ENCODE results near the gene JPT1.

DNA sequence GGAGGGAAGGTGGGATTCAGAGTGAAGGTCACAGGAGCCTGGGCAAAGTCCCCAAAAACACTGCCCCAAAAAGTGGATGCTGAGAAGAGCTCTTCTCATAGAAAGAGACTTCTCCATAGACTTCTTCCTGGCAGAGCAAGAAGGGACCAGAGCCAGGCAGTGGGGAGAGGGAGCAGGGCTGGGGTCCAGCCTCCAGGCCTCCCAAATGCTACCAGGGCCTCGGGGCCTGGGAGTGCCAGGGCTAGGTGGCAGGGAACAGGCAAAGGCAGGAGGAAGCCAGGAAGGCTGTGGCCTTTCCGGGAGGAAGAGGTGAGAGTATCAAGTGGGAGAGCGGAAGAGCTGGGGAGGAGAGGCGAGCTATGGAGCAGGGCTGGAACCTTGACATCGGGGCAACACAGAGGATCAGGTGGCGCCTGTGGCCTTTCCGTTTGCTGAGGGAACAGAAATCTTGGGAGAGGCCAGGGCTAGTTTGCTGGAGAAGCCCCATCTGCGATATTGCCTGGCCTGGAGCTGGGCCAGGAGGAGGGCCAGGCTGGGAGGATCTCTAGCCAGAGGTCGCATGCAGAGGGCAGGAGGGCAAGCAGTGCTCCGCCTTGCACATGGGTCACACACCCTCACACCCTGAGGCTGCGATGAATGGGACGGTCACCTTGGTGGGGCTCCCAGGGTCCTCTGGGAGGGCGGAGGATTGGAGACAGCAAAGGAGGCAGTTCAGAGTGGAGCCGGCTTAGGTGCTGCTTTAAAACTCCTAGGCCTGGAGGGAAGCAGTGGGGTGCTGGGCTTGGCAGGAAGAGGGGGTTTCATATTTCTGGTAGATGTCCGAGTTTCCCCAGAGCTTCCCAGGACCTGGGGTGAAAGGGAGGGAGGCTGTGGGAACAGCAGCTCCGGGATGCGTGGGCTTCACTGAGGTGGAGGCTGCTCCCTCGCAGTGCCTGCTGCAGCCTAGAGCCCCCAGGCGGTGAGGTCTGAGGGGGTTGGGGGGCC, 63.1 kb downstream of the JPT1 start:
- TF ChIP-seq EP300 (IDR thresholded peaks at IDR 0.05) (peak in 1 of 2 donors; percentile 4), POLR2A (IDR thresholded peaks at IDR 0.05) (no peak)
- TF ChIP-seq, protein P1, sequence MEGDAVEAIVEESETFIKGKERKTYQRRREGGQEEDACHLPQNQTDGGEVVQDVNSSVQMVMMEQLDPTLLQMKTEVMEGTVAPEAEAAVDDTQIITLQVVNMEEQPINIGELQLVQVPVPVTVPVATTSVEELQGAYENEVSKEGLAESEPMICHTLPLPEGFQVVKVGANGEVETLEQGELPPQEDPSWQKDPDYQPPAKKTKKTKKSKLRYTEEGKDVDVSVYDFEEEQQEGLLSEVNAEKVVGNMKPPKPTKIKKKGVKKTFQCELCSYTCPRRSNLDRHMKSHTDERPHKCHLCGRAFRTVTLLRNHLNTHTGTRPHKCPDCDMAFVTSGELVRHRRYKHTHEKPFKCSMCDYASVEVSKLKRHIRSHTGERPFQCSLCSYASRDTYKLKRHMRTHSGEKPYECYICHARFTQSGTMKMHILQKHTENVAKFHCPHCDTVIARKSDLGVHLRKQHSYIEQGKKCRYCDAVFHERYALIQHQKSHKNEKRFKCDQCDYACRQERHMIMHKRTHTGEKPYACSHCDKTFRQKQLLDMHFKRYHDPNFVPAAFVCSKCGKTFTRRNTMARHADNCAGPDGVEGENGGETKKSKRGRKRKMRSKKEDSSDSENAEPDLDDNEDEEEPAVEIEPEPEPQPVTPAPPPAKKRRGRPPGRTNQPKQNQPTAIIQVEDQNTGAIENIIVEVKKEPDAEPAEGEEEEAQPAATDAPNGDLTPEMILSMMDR (IDR thresholded peaks at IDR 0.05) = no peak
